Erythroblast (primary cell): ENCODE results near the gene CAMK2A.
"Not testable (repeated sequence)": the region's sequence is repeated elsewhere in the genome, so short reads cannot be mapped to it uniquely, and the experiment has no call there.

Experiments used
- DNase-seq, 2 experiments: peaks; one replicate each; lab custom pipeline; 2025; lab: John Stamatoyannopoulos, UW
- GATA1 ChIP-seq: IDR thresholded peaks from 2 replicates; pipeline ENCODE4 v1.6.1; 2011; ENCODE audit warnings: low read depth, mild to moderate bottlenecking, control low read depth, low read length, moderate library complexity
- POLR2A ChIP-seq: IDR thresholded peaks from 2 replicates; pipeline ENCODE4 v1.6.1; 2011; ENCODE audit warnings: mild to moderate bottlenecking, low read length

The CAMK2A gene

GRCh38 chr5:150241298-150242160 lies 48.0 kb downstream of the CAMK2A start:
- TF ChIP-seq GATA1 (no peak), POLR2A (no peak)

DNA sequence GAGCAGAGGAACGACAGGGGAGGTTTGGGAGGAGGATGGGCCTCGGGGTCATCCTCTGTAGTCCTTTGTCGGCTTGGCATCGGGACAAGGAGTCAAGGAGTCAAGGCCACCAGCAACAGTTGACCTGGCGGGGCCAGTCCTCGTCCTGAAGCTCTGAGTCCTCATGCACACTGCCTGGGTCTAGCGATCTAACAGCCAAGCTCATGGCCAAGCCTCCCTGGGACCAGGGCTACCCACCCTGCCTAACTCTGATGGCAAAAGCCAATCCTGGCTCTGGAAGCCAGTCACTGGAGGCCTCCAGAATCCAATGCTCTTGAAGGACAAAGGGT lies 49.8 kb downstream of the CAMK2A start:
- TF ChIP-seq POLR2A = no peak
- TF ChIP-seq GATA1 = no peak

More at GRCh38 chr5:150241298-150242160, 48.0 kb downstream of the CAMK2A start:
- DNase-seq = no peak

GRCh38 chr5:150239099-150239793 lies 50.3 kb downstream of the CAMK2A start:
- no peak for TF ChIP-seq GATA1
- TF ChIP-seq POLR2A = no peak
- no peak for DNase-seq

More for the DNA sequence above, 49.8 kb downstream of the CAMK2A start:
- DNase-seq = no peak

DNA sequence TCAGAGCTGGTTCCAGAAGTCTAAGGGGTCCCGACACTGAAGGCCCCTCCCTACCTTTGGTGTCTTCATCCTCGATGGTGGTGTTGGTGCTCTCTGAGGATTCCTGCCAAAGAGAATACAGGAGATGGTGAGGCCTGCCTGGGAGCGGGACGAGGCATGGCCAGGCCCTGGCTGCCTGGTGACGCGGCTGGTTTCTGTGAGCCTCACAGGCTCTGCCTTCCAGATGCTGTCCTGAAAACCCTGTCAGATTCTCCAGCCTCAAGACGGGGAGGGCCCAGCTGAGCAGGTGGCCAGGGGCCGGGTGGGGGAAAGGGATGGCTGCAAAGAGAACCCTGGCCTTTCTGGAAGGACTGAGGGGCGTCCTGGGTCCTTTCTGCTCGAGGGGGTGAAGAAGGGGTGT lies 50.9 kb downstream of the CAMK2A start:
- DNase-seq = no peak
- TF ChIP-seq GATA1 = no peak
- TF ChIP-seq POLR2A = no peak

GRCh38 chr5:150236981-150237754 lies 52.4 kb downstream of the CAMK2A start:
- TF ChIP-seq GATA1 = no peak
- no peak for TF ChIP-seq POLR2A
- DNase-seq = no peak

DNA sequence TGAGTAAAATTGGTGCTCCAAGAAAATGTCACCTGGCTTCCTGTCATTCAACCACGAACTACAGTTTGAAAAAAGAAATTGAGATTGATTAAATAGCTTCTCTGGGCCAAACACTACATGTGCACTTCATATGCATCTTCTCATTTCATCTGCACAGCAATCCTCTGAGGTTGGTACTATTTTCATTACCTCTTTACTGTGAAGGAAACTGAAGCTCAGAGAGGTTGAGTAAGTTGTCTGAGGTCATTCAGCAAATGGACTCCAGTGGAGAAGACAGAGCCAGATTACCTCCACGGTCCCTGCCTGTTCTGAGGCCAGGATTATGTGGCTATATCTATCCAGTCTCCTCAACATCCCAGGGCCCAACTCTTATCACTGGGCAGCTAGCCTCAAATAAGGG lies 53.3 kb downstream of the CAMK2A start:
- no peak for DNase-seq
- TF ChIP-seq GATA1 (no peak), POLR2A (no peak)

DNA sequence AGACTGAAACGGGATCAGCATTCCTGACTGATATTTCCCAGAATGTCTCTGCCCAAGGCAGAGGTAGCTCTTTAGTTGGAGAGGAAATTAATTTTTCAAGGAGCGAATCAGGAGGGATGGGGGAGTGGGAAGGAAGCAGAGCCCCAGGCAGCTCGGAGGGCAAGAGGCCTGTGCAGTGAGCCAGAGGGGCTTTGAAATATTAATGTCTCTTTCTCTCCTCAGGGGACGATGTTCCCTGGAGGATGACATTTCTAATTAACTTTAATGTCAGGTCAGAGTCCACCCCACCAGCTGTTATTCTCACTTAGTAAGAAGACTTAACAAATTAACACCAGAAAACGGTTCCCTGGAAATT lies 54.1 kb downstream of the CAMK2A start:
- no peak for TF ChIP-seq POLR2A
- TF ChIP-seq GATA1 = no peak
- no peak for DNase-seq

- no peak for TF ChIP-seq GATA1
- TF ChIP-seq POLR2A = no peak
- DNase-seq = no peak
Observed at GRCh38 chr5:150234576-150235499, 54.7 kb downstream of the CAMK2A start.

DNA sequence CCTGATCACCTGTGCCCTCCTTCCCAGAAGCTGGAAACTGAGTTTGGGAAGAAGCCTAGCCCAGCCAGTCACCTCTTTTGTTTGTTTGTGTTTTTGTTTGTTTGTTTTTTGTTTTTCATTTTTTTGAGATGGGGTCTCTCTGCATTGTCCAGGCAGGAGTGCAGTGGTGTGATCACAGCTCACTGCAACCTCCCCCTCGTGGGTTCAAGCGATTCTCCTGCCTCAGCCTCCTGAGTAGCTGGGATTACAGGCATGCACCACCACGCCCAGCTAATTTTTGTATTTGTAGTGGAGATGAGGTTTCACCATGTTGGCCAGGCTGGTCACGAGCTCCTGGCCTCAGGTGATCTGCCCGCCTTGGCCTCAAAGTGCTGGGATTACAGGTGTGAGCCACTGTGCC lies 55.9 kb downstream of the CAMK2A start:
- DNase-seq = not testable (repeated sequence)

GRCh38 chr5:150230842-150231241 lies 58.7 kb downstream of the CAMK2A start:
- DNase-seq = no peak
- TF ChIP-seq POLR2A (no peak), GATA1 (no peak)

- TF ChIP-seq GATA1 (no peak), POLR2A (no peak)
- no peak for DNase-seq
Observed at GRCh38 chr5:150229571-150229970, 60.0 kb downstream of the CAMK2A start.

- DNase-seq = no peak
- no peak for TF ChIP-seq GATA1
- TF ChIP-seq POLR2A = no peak
Observed at GRCh38 chr5:150227606-150228273, 61.8 kb downstream of the CAMK2A start.
